Cardiac fibroblast (primary cell): Measurements from ENCODE around the gene GIPC2.

Source experiments
- DNase-seq, 2 donors: peaks; one replicate each; pipeline versions ENCODE4 v3.0.0 to v3.0.0-alpha.2; 2010; ENCODE audit warnings: low read depth in 2 of 2
- H3K4me3 ChIP-seq, 2 donors: replicated peaks in 1 of 2; 1 replicate in 1 of 2; 2 replicates in 1 of 2; pipeline ENCODE4 v1.5.1; 2011; ENCODE audit warnings: low read depth in 2 of 2, low read length in 2 of 2, mild to moderate bottlenecking in 2 of 2, moderate library complexity in 1 of 2
- CTCF ChIP-seq: IDR thresholded peaks from one replicate; pipeline ENCODE4 v1.5.1; 2011; ENCODE audit warnings: low read depth, mild to moderate bottlenecking, low read length, inconsistent platforms

GIPC2 gene

GRCh38 chr1:78132174-78132947 is 86.6 kb downstream of the GIPC2 start:
- H3K4me3 ChIP-seq: no peak overlapping the region
- no peak for TF ChIP-seq CTCF
- DNase-seq: no peak

GRCh38 chr1:78132948-78133322 is 87.2 kb downstream of the GIPC2 start:
- H3K4me3 ChIP-seq: no peak overlapping the region
- no peak for TF ChIP-seq CTCF
- DNase-seq: no peak

GRCh38 chr1:78136680-78137079 is 90.9 kb downstream of the GIPC2 start:
- DNase-seq: no peak
- H3K4me3 ChIP-seq: no peak overlapping the region
- TF ChIP-seq CTCF: no peak

GRCh38 chr1:78141531-78142231 is 95.9 kb downstream of the GIPC2 start:
- no peak for DNase-seq
- TF ChIP-seq CTCF: no peak
- H3K4me3 ChIP-seq: no peak overlapping the region

GRCh38 chr1:78142736-78143135 is 97.0 kb downstream of the GIPC2 start:
- H3K4me3 ChIP-seq: no peak overlapping the region

GRCh38 chr1:78143152-78143551 is 97.4 kb downstream of the GIPC2 start:
- no peak overlapping the region for H3K4me3 ChIP-seq
- no peak for DNase-seq
- no peak for TF ChIP-seq CTCF

More at GRCh38 chr1:78142736-78143135, 97.0 kb downstream of the GIPC2 start:
- TF ChIP-seq CTCF: no peak
- DNase-seq: no peak

- no peak for TF ChIP-seq CTCF
- H3K4me3 ChIP-seq: no peak overlapping the region
- no peak for DNase-seq
Measured at GRCh38 chr1:78143673-78144072, 97.9 kb downstream of the GIPC2 start.
